Fibroblast of skin of abdomen (primary cell): ENCODE results near the gene PTPRD.

Experiments used
- DNase-seq: peaks from one replicate; pipeline ENCODE4 v3.0.0-alpha.2; 2013

PTPRD gene

GRCh38 chr9:9874270-9874669 is 738.5 kb downstream of the PTPRD start:
- no peak for DNase-seq

GRCh38 chr9:9862235-9862810 is 750.5 kb downstream of the PTPRD start:
- no peak for DNase-seq

GRCh38 chr9:9855177-9856078 is 757.4 kb downstream of the PTPRD start:
- no peak for DNase-seq

GRCh38 chr9:9847750-9848149 is 765.1 kb downstream of the PTPRD start:
- no peak for DNase-seq

GRCh38 chr9:9846557-9846956 is 766.2 kb downstream of the PTPRD start:
- DNase-seq = no peak

- DNase-seq = peak; percentile 66
These were observed 792.4 kb downstream of the PTPRD start for GRCh38 chr9:9820436-9820835.

GRCh38 chr9:9819886-9820285 is 792.9 kb downstream of the PTPRD start:
- peak; percentile 1 for DNase-seq

- no peak for DNase-seq
These were observed 795.6 kb downstream of the PTPRD start for GRCh38 chr9:9817176-9817575.

GRCh38 chr9:9804109-9804508 is 808.7 kb downstream of the PTPRD start:
- no peak for DNase-seq

GRCh38 chr9:9799287-9799686 is 813.5 kb downstream of the PTPRD start:
- no peak for DNase-seq

- DNase-seq = no peak
These were observed 820.5 kb downstream of the PTPRD start for GRCh38 chr9:9792144-9792857.

- no peak for DNase-seq
These were observed 821.2 kb downstream of the PTPRD start for GRCh38 chr9:9791611-9792010.

GRCh38 chr9:9790216-9790872 is 822.5 kb downstream of the PTPRD start:
- DNase-seq = peak; percentile 4

- DNase-seq = no peak
These were observed 829.1 kb downstream of the PTPRD start for GRCh38 chr9:9783711-9784110.

GRCh38 chr9:9783211-9783610 is 829.6 kb downstream of the PTPRD start:
- no peak for DNase-seq

- no peak for DNase-seq
These were observed 834.5 kb downstream of the PTPRD start for GRCh38 chr9:9778293-9778692.

GRCh38 chr9:9774471-9774870 is 838.3 kb downstream of the PTPRD start:
- DNase-seq = no peak

GRCh38 chr9:9771314-9771713 is 841.5 kb downstream of the PTPRD start:
- DNase-seq = no peak

GRCh38 chr9:9764821-9765220 is 848.0 kb downstream of the PTPRD start:
- no peak for DNase-seq

- DNase-seq = no peak
These were observed 858.6 kb downstream of the PTPRD start for GRCh38 chr9:9754186-9754585.

- DNase-seq = no peak
These were observed 859.5 kb downstream of the PTPRD start for GRCh38 chr9:9753266-9753665.

- no peak for DNase-seq
These were observed 860.1 kb downstream of the PTPRD start for GRCh38 chr9:9752722-9753121.

GRCh38 chr9:9751996-9752395 is 860.8 kb downstream of the PTPRD start:
- DNase-seq = no peak
